ENCODE results near the gene PLCL2. TPM values are rescaled to one million over a fixed set of nuclear protein-coding genes. Genes with fewer than 3 reads are reported as not detected.

PLCL2 gene
- total and polyA plus RNA-seq, 4 donors, result 1.0 to 16.7 (median 7.1) TPM

- WGBS, 2 donors, result 92 to 94% methylated on average over 5 of the region's 5 CpGs
- Histone ChIP-seq H3K4me1 (ENCODE audit: control insufficient read depth in 5 of 5, insufficient read depth in 5 of 5, low read length in 5 of 5) (peaks cover 0 to 7% (median 0%) of the 10 kb centered on the region in 5 donors), H3K4me3 (no peak overlapping the region), H3K36me3 (ENCODE audit: control insufficient read depth in 4 of 4, insufficient read depth in 4 of 4, low read length in 4 of 4) (no peaks in the 10 kb centered on the region), H3K9ac (ENCODE audit: insufficient read depth in 1 of 2, low read length in 2 of 2) (no peak overlapping the region), H3K27ac (ENCODE audit: low read depth in 1 of 2, low read length in 1 of 2) (no peak overlapping the region), H3K27me3 (ENCODE audit: control insufficient read depth in 3 of 3, insufficient read depth in 3 of 3, low read length in 2 of 3) (no peaks in the 10 kb centered on the region), H3K9me3 (ENCODE audit: control insufficient read depth in 4 of 4, insufficient read depth in 3 of 4, low read length in 3 of 4) (peaks cover 0 to 16% (median 0%) of the 10 kb centered on the region in 4 donors)
- no peak for TF ChIP-seq CTCF (IDR thresholded peaks at IDR 0.05; ENCODE audit: control extremely low read depth, extremely low read depth)
- no peak for ATAC-seq (ENCODE audit: insufficient read depth, low FRiP score)
- no peak for DNase-seq
Observed at GRCh38 chr3:17137321-17137826, 252.6 kb downstream of the PLCL2 start.

GRCh38 chr3:17138246-17139039, 253.7 kb downstream of the PLCL2 start:
- peaks cover 0 to 7% (median 0%) of the 10 kb centered on the region in 5 donors for H3K4me1 ChIP-seq (ENCODE audit: control insufficient read depth in 5 of 5, insufficient read depth in 5 of 5, low read length in 5 of 5)
- no peaks in the 10 kb centered on the region for H3K36me3 ChIP-seq (ENCODE audit: control insufficient read depth in 4 of 4, insufficient read depth in 4 of 4, low read length in 4 of 4)
- H3K27ac ChIP-seq (ENCODE audit: low read depth in 1 of 2, low read length in 1 of 2), result no peak overlapping the region
- TF ChIP-seq CTCF (IDR thresholded peaks at IDR 0.05; ENCODE audit: control extremely low read depth, extremely low read depth), result no peak
- DNase-seq (no peak), ATAC-seq (ENCODE audit: insufficient read depth, low FRiP score) (no peak)
- no peaks in the 10 kb centered on the region for H3K27me3 ChIP-seq (ENCODE audit: control insufficient read depth in 3 of 3, insufficient read depth in 3 of 3, low read length in 2 of 3)
- 92 to 93% methylated on average over 7 of the region's 7 CpGs for WGBS, 2 donors
- H3K4me3 ChIP-seq, result no peak overlapping the region
- peaks cover 0 to 16% (median 0%) of the 10 kb centered on the region in 4 donors for H3K9me3 ChIP-seq (ENCODE audit: control insufficient read depth in 4 of 4, insufficient read depth in 3 of 4, low read length in 3 of 4)
- H3K9ac ChIP-seq (ENCODE audit: insufficient read depth in 1 of 2, low read length in 2 of 2), result no peak overlapping the region
